Measurements from ENCODE around the gene ZNF740.

The ZNF740 gene

GRCh38 chr12:53230108-53230845, 49.8 kb downstream of the ZNF740 start:
- no peak for DNase-seq

GRCh38 chr12:53231671-53231920, 51.1 kb downstream of the ZNF740 start:
- no peak for DNase-seq

- peak; percentile 86 for DNase-seq
These were observed 51.6 kb downstream of the ZNF740 start, which contains the start of gene RARG for GRCh38 chr12:53231921-53232645. Gene RARG (minus strand): TSS chr12:53232209. CDS start chr12:53227545, 4,664 bp downstream.

- peak; percentile 65 for DNase-seq
These were observed 52.3 kb downstream of the ZNF740 start for GRCh38 chr12:53232646-53233461.

GRCh38 chr12:53233671-53234121, 53.2 kb downstream of the ZNF740 start:
- DNase-seq: no peak

- peak; percentile 39 for DNase-seq
These were observed 53.9 kb downstream of the ZNF740 start for GRCh38 chr12:53234271-53234914.

- no peak for DNase-seq
These were observed 54.6 kb downstream of the ZNF740 start for GRCh38 chr12:53235164-53235563.

- DNase-seq: no peak
These were observed 55.4 kb downstream of the ZNF740 start for GRCh38 chr12:53235742-53236442.

GRCh38 chr12:53236443-53237111, 56.1 kb downstream of the ZNF740 start:
- DNase-seq: peak; percentile 47

- DNase-seq: no peak
These were observed 59.2 kb downstream of the ZNF740 start for GRCh38 chr12:53239643-53240258.

- DNase-seq: no peak
These were observed 61.3 kb downstream of the ZNF740 start for GRCh38 chr12:53241623-53242412.

GRCh38 chr12:53244337-53244736, 63.8 kb downstream of the ZNF740 start:
- DNase-seq: no peak
